BE2C (cell line): ENCODE measurements around the gene KRTAP10-5.

Experiments used
- DNase-seq: peaks from one replicate; pipeline ENCODE4 v3.0.0-alpha.2; 2020
- H3K27me3 ChIP-seq: fragments of 250-450 bp; sonication (Bioruptor Pico); 2 replicates; pipeline ENCODE4 v1.5.1; 2020; ENCODE audit warnings: mild to moderate bottlenecking
- H3K36me3 ChIP-seq: fragments of 250-450 bp; sonication (Bioruptor Pico); 2 replicates; pipeline ENCODE4 v1.5.1; 2020; ENCODE audit warnings: mild to moderate bottlenecking
- H3K4me1 ChIP-seq: fragments of 250-450 bp; sonication (Bioruptor Pico); 2 replicates; pipeline ENCODE4 v1.5.1; 2020
- H3K4me3 ChIP-seq: 2 replicates; pipeline ENCODE4 v1.5.1; 2011; ENCODE audit warnings: low read depth, low read length
- H3K9me3 ChIP-seq: fragments of 250-450 bp; sonication (Bioruptor Pico); 2 replicates; pipeline ENCODE4 v1.5.1; 2020
- CTCF ChIP-seq: IDR thresholded peaks from 2 replicates; pipeline ENCODE4 v1.5.1; 2012; ENCODE audit warnings: mild to moderate bottlenecking, low read depth, low read length

Gene KRTAP10-5

GRCh38 chr21:44599264-44600029 lies 19.0 kb upstream of the KRTAP10-5 start:
- H3K4me3 ChIP-seq: no peak overlapping the region
- H3K4me1 ChIP-seq: no peaks in the 10 kb centered on the region
- no peak for TF ChIP-seq CTCF
- no peaks in the 10 kb centered on the region for H3K36me3 ChIP-seq
- H3K27me3 ChIP-seq: peaks cover 44% of the 10 kb centered on the region
- no peaks in the 10 kb centered on the region for H3K9me3 ChIP-seq
- DNase-seq: no peak

- Histone ChIP-seq H3K27me3 (peaks cover 55% of the 10 kb centered on the region), H3K4me1 (no peaks in the 10 kb centered on the region), H3K4me3 (no peak overlapping the region), H3K36me3 (no peaks in the 10 kb centered on the region), H3K9me3 (no peaks in the 10 kb centered on the region)
- no peak for DNase-seq
- TF ChIP-seq CTCF: no peak
These were observed 17.7 kb upstream of the KRTAP10-5 start for GRCh38 chr21:44598061-44598460.

GRCh38 chr21:44596068-44596725 lies 15.8 kb upstream of the KRTAP10-5 start:
- no peak for TF ChIP-seq CTCF
- Histone ChIP-seq H3K36me3 (no peaks in the 10 kb centered on the region), H3K27me3 (peaks cover 53% of the 10 kb centered on the region), H3K4me1 (no peaks in the 10 kb centered on the region), H3K9me3 (no peaks in the 10 kb centered on the region), H3K4me3 (no peak overlapping the region)
- DNase-seq: no peak

- Histone ChIP-seq H3K4me3 (no peak overlapping the region), H3K9me3 (no peaks in the 10 kb centered on the region), H3K36me3 (no peaks in the 10 kb centered on the region), H3K27me3 (peaks cover 52% of the 10 kb centered on the region), H3K4me1 (no peaks in the 10 kb centered on the region)
- TF ChIP-seq CTCF: no peak
- DNase-seq: no peak
These were observed 15.1 kb upstream of the KRTAP10-5 start for GRCh38 chr21:44595524-44595923.

- H3K4me3 ChIP-seq: no peak overlapping the region
- no peak for DNase-seq
- H3K9me3 ChIP-seq: no peaks in the 10 kb centered on the region
- H3K36me3 ChIP-seq: no peaks in the 10 kb centered on the region
- H3K27me3 ChIP-seq: peaks cover 46% of the 10 kb centered on the region
- no peak for TF ChIP-seq CTCF
- no peaks in the 10 kb centered on the region for H3K4me1 ChIP-seq
These were observed 14.1 kb upstream of the KRTAP10-5 start for GRCh38 chr21:44594406-44594916.
